Upper lobe of left lung (tissue), 6 donors: ENCODE data around the gene PYGO2. TPM values are rescaled to one million over a fixed set of nuclear protein-coding genes. Genes with fewer than 3 reads are reported as not detected.

Experiments used
- ATAC-seq, 2 donors: fragments of 200-7000 bp; cut with Tn5 transposase; one replicate each; pipeline ENCODE4 v1.9.1; 2022; ENCODE audit warnings: mild to moderate bottlenecking in 2 of 2, moderate library complexity in 2 of 2; ENCODE audit not compliant: low FRiP score in 2 of 2
- DNase-seq, 2 donors: peaks; one replicate each; pipeline ENCODE4 v3.0.0-alpha.2; 2019 to 2020
- H3K27ac ChIP-seq, 4 donors: fragments of 200-600 bp; sonication (generic); one replicate each; pipeline ENCODE4 v1.5.1; 2016 to 2019
- H3K27me3 ChIP-seq, 4 donors: fragments of 200-600 bp; sonication (generic); one replicate each; pipeline ENCODE4 v1.5.1; 2017 to 2019
- H3K36me3 ChIP-seq, 4 donors: fragments of 200-600 bp; sonication (generic); one replicate each; pipeline ENCODE4 v1.5.1; 2016 to 2019
- H3K4me1 ChIP-seq, 4 donors: fragments of 200-600 bp; sonication (generic); one replicate each; pipeline ENCODE4 v1.5.1; 2018 to 2019
- H3K4me3 ChIP-seq, 4 donors: fragments of 200-600 bp; sonication (generic); one replicate each; pipeline ENCODE4 v1.5.1; 2017 to 2019; ENCODE audit warnings: mild to moderate bottlenecking in 2 of 4, moderate library complexity in 1 of 4
- H3K9me3 ChIP-seq, 4 donors: fragments of 200-600 bp; sonication (generic); one replicate each; pipeline ENCODE4 v1.5.1; 2018 to 2019
- CTCF ChIP-seq, 6 experiments: fragments of 450-650 bp in 4 of 6; fragments of 200-600 bp in 2 of 6; sonication (generic) in 2 of 6; IDR thresholded peaks; one replicate each; pipeline ENCODE4 v1.5.1; 2016 to 2019; ENCODE audit warnings: antibody characterized with exemption in 6 of 6
- EP300 ChIP-seq, 4 donors: sonication (generic); formaldehyde crosslinking; IDR thresholded peaks; one replicate each; pipeline ENCODE4 v1.5.1; 2017; ENCODE audit warnings: antibody characterized with exemption in 4 of 4, control low read depth in 2 of 4
- POLR2A ChIP-seq, 4 donors: fragments of 450-650 bp; IDR thresholded peaks; one replicate each; pipeline ENCODE4 v1.5.1; 2016 to 2017; ENCODE audit warnings: antibody characterized with exemption in 4 of 4, mild to moderate bottlenecking in 2 of 4
- POLR2AphosphoS5 ChIP-seq, 2 donors: sonication (generic); formaldehyde crosslinking; IDR thresholded peaks; one replicate each; pipeline ENCODE4 v1.5.1; 2017; ENCODE audit warnings: antibody characterized with exemption in 2 of 2
- WGBS, 2 donors: methylation state at CpG; one replicate each; pipeline ENCODE4 v1.1.5; 2017 to 2018; 5-methylcytosine and 5-hydroxymethylcytosine counted together
- total RNA-seq, 6 donors: library from RNA; depleted of rRNA in 4 of 6; stranded (reverse); fragments of >200 nt in 4 of 6; gene quantifications; one replicate each; pipeline versions ENCODE4 v1.1.0 to v1.2.1, GENCODE V29; 2016 to 2021
- donor health status: DM: no; HTN: no; CAD: no; lungs with moderate emphysema.
- donor health status: DM: no; HTN: yes; CAD: no; lungs with severe emphysema.

Gene PYGO2
- total RNA-seq, 6 donors from 2014 or later, result 20.1 to 41.9 (median 27.5) TPM

- Histone ChIP-seq H3K27ac (peak overlapping the region; percentile 97 to 99 (median 98)), H3K9me3 (no peaks in the 10 kb centered on the region), H3K4me1 (peaks cover 46 to 63% (median 58%) of the 10 kb centered on the region in 4 donors), H3K4me3 (no peak overlapping the region), H3K36me3 (peaks cover 27 to 57% (median 48%) of the 10 kb centered on the region in 4 donors), H3K27me3 (no peaks in the 10 kb centered on the region)
- DNase-seq (no peak), ATAC-seq (no peak)
- WGBS, 2 donors, result 88 to 90% methylated on average over 3 of the region's 3 CpGs
- TF ChIP-seq CTCF (IDR thresholded peaks at IDR 0.05) (no peak), POLR2AphosphoS5 (IDR thresholded peaks at IDR 0.05) (no peak), POLR2A (IDR thresholded peaks at IDR 0.05) (no peak), EP300 (IDR thresholded peaks at IDR 0.05) (no peak)
Measured at GRCh38 chr1:154968731-154969130, 7.1 kb upstream of the PYGO2 start.

- Histone ChIP-seq H3K9me3 (no peaks in the 10 kb centered on the region), H3K27me3 (no peaks in the 10 kb centered on the region), H3K36me3 (peaks cover 27 to 67% (median 58%) of the 10 kb centered on the region in 4 donors), H3K27ac (peak overlapping the region; percentile 2 to 99 (median 98)), H3K4me3 (no peak overlapping the region), H3K4me1 (peaks cover 47 to 62% (median 55%) of the 10 kb centered on the region in 4 donors)
- 54 to 68% methylated on average over 2 to 5 of the region's 5 CpGs for WGBS, 2 donors
- DNase-seq, result no peak
- ATAC-seq, result no peak
- TF ChIP-seq EP300 (IDR thresholded peaks at IDR 0.05) (no peak), CTCF (IDR thresholded peaks at IDR 0.05) (no peak), POLR2AphosphoS5 (IDR thresholded peaks at IDR 0.05) (no peak), POLR2A (IDR thresholded peaks at IDR 0.05) (no peak)
Measured at GRCh38 chr1:154967331-154967950, 5.9 kb upstream of the PYGO2 start.

GRCh38 chr1:154966111-154966510 is 4.5 kb upstream of the PYGO2 start:
- DNase-seq (no peak), ATAC-seq (no peak)
- no peak for TF ChIP-seq CTCF (IDR thresholded peaks at IDR 0.05)
- TF ChIP-seq EP300 (IDR thresholded peaks at IDR 0.05), result no peak
- no peak for TF ChIP-seq POLR2A (IDR thresholded peaks at IDR 0.05)
- no peak for TF ChIP-seq POLR2AphosphoS5 (IDR thresholded peaks at IDR 0.05)

GRCh38 chr1:154964359-154964758 is 2.8 kb upstream of the PYGO2 start:
- Histone ChIP-seq H3K4me1 (peaks cover 34 to 52% (median 40%) of the 10 kb centered on the region in 4 donors), H3K9me3 (no peaks in the 10 kb centered on the region), H3K27ac (no peak overlapping the region), H3K36me3 (peaks cover 27 to 69% (median 61%) of the 10 kb centered on the region in 4 donors), H3K4me3 (no peak overlapping the region), H3K27me3 (no peaks in the 10 kb centered on the region)
- 88 to 91% methylated on average over 6 of the region's 6 CpGs for WGBS, 2 donors
- no peak for TF ChIP-seq POLR2A (IDR thresholded peaks at IDR 0.05)
- no peak for TF ChIP-seq POLR2AphosphoS5 (IDR thresholded peaks at IDR 0.05)
- no peak for TF ChIP-seq EP300 (IDR thresholded peaks at IDR 0.05)
- TF ChIP-seq CTCF (IDR thresholded peaks at IDR 0.05), result no peak
- DNase-seq, result no peak
- no peak for ATAC-seq

More at GRCh38 chr1:154966111-154966510, 4.5 kb upstream of the PYGO2 start:
- Histone ChIP-seq H3K4me3 (no peak overlapping the region), H3K36me3 (peaks cover 27 to 67% (median 58%) of the 10 kb centered on the region in 4 donors), H3K27me3 (no peaks in the 10 kb centered on the region), H3K9me3 (no peaks in the 10 kb centered on the region), H3K27ac (peak overlapping the region in 2 of 4 donors; percentile 4 to 11), H3K4me1 (peaks cover 37 to 55% (median 45%) of the 10 kb centered on the region in 4 donors)
- 86 to 95% methylated on average over 7 of the region's 7 CpGs for WGBS, 2 donors

GRCh38 chr1:154963643-154964042 is 2.1 kb upstream of the PYGO2 start:
- DNase-seq, result no peak
- WGBS, 2 donors, result 87 to 88% methylated on average over 8 of the region's 8 CpGs
- no peaks in the 10 kb centered on the region for H3K27me3 ChIP-seq
- H3K9me3 ChIP-seq, result no peaks in the 10 kb centered on the region
- TF ChIP-seq POLR2AphosphoS5 (IDR thresholded peaks at IDR 0.05), result no peak
- no peak for TF ChIP-seq POLR2A (IDR thresholded peaks at IDR 0.05)
- peaks cover 27 to 70% (median 66%) of the 10 kb centered on the region in 4 donors for H3K36me3 ChIP-seq
- peaks cover 27 to 47% (median 34%) of the 10 kb centered on the region in 4 donors for H3K4me1 ChIP-seq
- H3K4me3 ChIP-seq, result no peak overlapping the region
- ATAC-seq, result no peak
- peak overlapping the region in 2 of 4 donors; percentile 12 to 98 for H3K27ac ChIP-seq
